ENCODE measurements around the gene LMNTD2. TPM values are rescaled to one million over a fixed set of nuclear protein-coding genes. Genes with fewer than 3 reads are reported as not detected.

Gene LMNTD2
- total and polyA plus RNA-seq, 2 donors (not counting 3 experiments of a cell fraction or from before 2014, with no cell fraction given), result 2.1 to 2.6 TPM

DNA sequence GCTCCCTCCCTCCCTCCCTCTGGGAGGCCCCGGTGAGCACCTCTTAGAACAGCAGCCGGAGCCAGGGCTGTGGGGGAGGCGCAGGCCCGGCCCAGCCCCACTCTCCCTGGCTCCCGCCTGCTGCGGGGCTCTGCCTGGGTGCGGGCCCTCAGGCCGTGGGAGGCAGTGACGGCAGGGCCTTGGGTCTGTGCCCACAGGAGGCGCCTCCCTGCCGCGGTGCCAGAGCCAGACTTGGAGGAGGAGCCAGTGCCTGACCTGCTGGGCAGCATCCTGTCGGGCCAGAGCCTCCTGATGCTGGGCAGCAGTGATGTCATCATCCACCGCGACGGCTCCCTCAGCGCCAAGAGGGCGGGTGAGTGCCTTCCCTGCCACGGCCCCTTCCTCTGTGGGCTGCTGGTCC lies 45.7 kb upstream of the LMNTD2 start:
- Histone ChIP-seq H3K36me3 (ENCODE audit: control insufficient read depth in 2 of 2, extremely low read depth in 1 of 2, insufficient read depth in 2 of 2, low read length in 2 of 2) (peaks cover 22 to 74% of the 10 kb centered on the region in 2 experiments), H3K27ac (ENCODE audit: insufficient read depth, low read depth, low read length) (no peak overlapping the region), H3K9me1 (replicated peaks; ENCODE audit: control insufficient read depth, extremely low read depth, insufficient read depth, low read length) (no peaks in the 10 kb centered on the region), H3K27me3 (ENCODE audit: control insufficient read depth in 2 of 2, insufficient read depth in 2 of 2, low read length in 2 of 2) (no peaks in the 10 kb centered on the region), H3K79me2 (ENCODE audit: control insufficient read depth, insufficient read depth, low read length) (no peaks in the 10 kb centered on the region), H3K4me1 (ENCODE audit: control insufficient read depth, extremely low read depth, insufficient read depth, low read length) (no peaks in the 10 kb centered on the region), H3K9ac (replicated peaks; ENCODE audit: extremely low read depth, insufficient read depth, low read length) (no peak overlapping the region), H4K20me1 (replicated peaks; ENCODE audit: control insufficient read depth, extremely low read depth, insufficient read depth, low read length) (no peaks in the 10 kb centered on the region), H3K4me3 (replicated peaks in 1 of 3; ENCODE audit: insufficient read depth in 1 of 3, low read depth in 1 of 3, low read length in 3 of 3) (no peak overlapping the region), H3K9me3 (replicated peaks; ENCODE audit: control insufficient read depth, insufficient read depth, low read length) (no peaks in the 10 kb centered on the region), H2AFZ (ENCODE audit: low read depth, low read length) (no peak overlapping the region), H3K4me2 (ENCODE audit: insufficient read depth, low read length) (no peak overlapping the region)
- DNase-seq (ENCODE audit: low read depth, low spot score), result no peak
- POLR2A ChIA-PET, result no interaction called here
- no TSS peak for BruUV-seq (replicated peaks)
- no peak for TF ChIP-seq CTCF (IDR thresholded peaks at IDR 0.05; ENCODE audit: extremely low read depth in 1 of 2, insufficient read depth in 1 of 2, low read depth in 1 of 2, low read length in 2 of 2)
- no peak for TF ChIP-seq MYC (IDR thresholded peaks at IDR 0.05; ENCODE audit: low read depth, low read length)
- no peak for FAIRE-seq
- dilution Hi-C loops (cut with MboI; ENCODE audit: extremely low pct_ligation_motif_present, low sequenced_read_pairs), result no loop called here
- intact Hi-C loops (cut with micrococcal nuclease), result no loop called here
- CTCF ChIA-PET, result no interaction called here

- TF ChIP-seq FOS (IDR thresholded peaks at IDR 0.05; ENCODE audit: borderline replicate concordance, insufficient read depth, low read length), result no peak
- TF ChIP-seq GATA2 (IDR thresholded peaks at IDR 0.05; ENCODE audit: insufficient read depth, insufficient read length, low read depth, low read length), result no peak
- TF ChIP-seq EZH2 (IDR thresholded peaks at IDR 0.05; ENCODE audit: borderline replicate concordance, low read depth, low read length, severe bottlenecking), result no peak
- TF ChIP-seq MYC (IDR thresholded peaks at IDR 0.05; ENCODE audit: low read depth, low read length), result no peak
- TF ChIP-seq, protein P1, sequence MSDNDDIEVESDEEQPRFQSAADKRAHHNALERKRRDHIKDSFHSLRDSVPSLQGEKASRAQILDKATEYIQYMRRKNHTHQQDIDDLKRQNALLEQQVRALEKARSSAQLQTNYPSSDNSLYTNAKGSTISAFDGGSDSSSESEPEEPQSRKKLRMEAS (IDR thresholded peaks at IDR 0.05; ENCODE audit: insufficient read depth, insufficient read length), result no peak
- no peak for TF ChIP-seq POLR2AphosphoS5 (IDR thresholded peaks at IDR 0.05; ENCODE audit: insufficient read depth, low read depth, low read length)
- no peak for TF ChIP-seq CTCF (IDR thresholded peaks at IDR 0.05; ENCODE audit: extremely low read depth in 1 of 2, insufficient read depth in 1 of 2, low read depth in 1 of 2, low read length in 2 of 2)
- TF ChIP-seq POLR2A (IDR thresholded peaks at IDR 0.05; ENCODE audit: low read depth, low read length), result no peak
- no peak for TF ChIP-seq JUN (IDR thresholded peaks at IDR 0.05; ENCODE audit: borderline replicate concordance, insufficient read depth, insufficient read length, low read depth)
- H4K20me1 ChIP-seq (replicated peaks; ENCODE audit: control insufficient read depth, extremely low read depth, insufficient read depth, low read length), result no peaks in the 10 kb centered on the region
- intact Hi-C loops (cut with micrococcal nuclease) (no loop called here), dilution Hi-C loops (cut with MboI; ENCODE audit: extremely low pct_ligation_motif_present, low sequenced_read_pairs) (no loop called here)
- H2AFZ ChIP-seq (ENCODE audit: low read depth, low read length), result no peak overlapping the region
- no peaks in the 10 kb centered on the region for H3K27me3 ChIP-seq (ENCODE audit: control insufficient read depth in 2 of 2, insufficient read depth in 2 of 2, low read length in 2 of 2)
- DNase-seq (ENCODE audit: low read depth, low spot score), result no peak
- no peaks in the 10 kb centered on the region for H3K9me3 ChIP-seq (replicated peaks; ENCODE audit: control insufficient read depth, insufficient read depth, low read length)
- ChIA-PET CTCF (no interaction called here), POLR2A (no interaction called here)
- no peak overlapping the region for H3K4me2 ChIP-seq (ENCODE audit: insufficient read depth, low read length)
- no peaks in the 10 kb centered on the region for H3K9me1 ChIP-seq (replicated peaks; ENCODE audit: control insufficient read depth, extremely low read depth, insufficient read depth, low read length)
- no peak overlapping the region for H3K4me3 ChIP-seq (replicated peaks in 1 of 3; ENCODE audit: insufficient read depth in 1 of 3, low read depth in 1 of 3, low read length in 3 of 3)
- no peak for FAIRE-seq
- no TSS peak for BruUV-seq (replicated peaks)
- H3K79me2 ChIP-seq (ENCODE audit: control insufficient read depth, insufficient read depth, low read length), result no peaks in the 10 kb centered on the region
- H3K4me1 ChIP-seq (ENCODE audit: control insufficient read depth, extremely low read depth, insufficient read depth, low read length), result no peaks in the 10 kb centered on the region
- H3K9ac ChIP-seq (replicated peaks; ENCODE audit: extremely low read depth, insufficient read depth, low read length), result no peak overlapping the region
- H3K36me3 ChIP-seq (ENCODE audit: control insufficient read depth in 2 of 2, extremely low read depth in 1 of 2, insufficient read depth in 2 of 2, low read length in 2 of 2), result peaks cover 22 to 70% of the 10 kb centered on the region in 2 experiments
- no peak overlapping the region for H3K27ac ChIP-seq (ENCODE audit: insufficient read depth, low read depth, low read length)
Observed at GRCh38 chr11:605286-606129, 45.0 kb upstream of the LMNTD2 start.
